NCI-H82 (cell line): Measurements from ENCODE around the gene ASZ1.
"Not testable (repeated sequence)": the region's sequence is repeated elsewhere in the genome, so short reads cannot be mapped to it uniquely, and the experiment has no call there.

Experiments used
- DNase-seq: peaks from one replicate; lab custom pipeline; 2025; lab: John Stamatoyannopoulos, UW

The ASZ1 gene

GRCh38 chr7:117427258-117427701 lies at the start of gene ASZ1:
ASZ1 (minus strand) TSS chr7:117427493; CDS start chr7:117427460, 33 bp downstream.
- DNase-seq, result no peak

- no peak for DNase-seq
These were observed 49.4 kb upstream of the ASZ1 start for GRCh38 chr7:117476557-117477215.

GRCh38 chr7:117472335-117472734 lies 45.0 kb upstream of the ASZ1 start:
- no peak for DNase-seq

- DNase-seq, result no peak
These were observed 43.5 kb upstream of the ASZ1 start for GRCh38 chr7:117470777-117471176.

GRCh38 chr7:117468174-117468573 lies 40.9 kb upstream of the ASZ1 start:
- no peak for DNase-seq

GRCh38 chr7:117460815-117461214 lies 33.5 kb upstream of the ASZ1 start:
- DNase-seq, result not testable (repeated sequence)

- DNase-seq, result no peak
These were observed 32.4 kb upstream of the ASZ1 start for GRCh38 chr7:117459735-117460134.

GRCh38 chr7:117458977-117459583 lies 31.8 kb upstream of the ASZ1 start:
- peak; percentile 20 for DNase-seq

GRCh38 chr7:117448655-117449054 lies 21.4 kb upstream of the ASZ1 start:
- no peak for DNase-seq

- no peak for DNase-seq
These were observed 19.0 kb upstream of the ASZ1 start for GRCh38 chr7:117446220-117446815.

- no peak for DNase-seq
These were observed 17.9 kb upstream of the ASZ1 start for GRCh38 chr7:117445206-117445605.

- no peak for DNase-seq
These were observed 17.4 kb upstream of the ASZ1 start for GRCh38 chr7:117444646-117445045.

- no peak for DNase-seq
These were observed 8.3 kb upstream of the ASZ1 start for GRCh38 chr7:117435475-117436043.

- peak; percentile 4 for DNase-seq
These were observed 3.0 kb downstream of the ASZ1 start for GRCh38 chr7:117424090-117424829.

GRCh38 chr7:117414591-117414990 lies 12.7 kb downstream of the ASZ1 start:
- not testable (repeated sequence) for DNase-seq

GRCh38 chr7:117412946-117413559 lies 14.2 kb downstream of the ASZ1 start:
- no peak for DNase-seq

- DNase-seq, result no peak
These were observed 14.9 kb downstream of the ASZ1 start for GRCh38 chr7:117412390-117412789.

- no peak for DNase-seq
These were observed 15.8 kb downstream of the ASZ1 start for GRCh38 chr7:117411539-117411938.

GRCh38 chr7:117408831-117409230 lies 18.5 kb downstream of the ASZ1 start:
- DNase-seq, result no peak

- DNase-seq, result no peak
These were observed 21.8 kb downstream of the ASZ1 start for GRCh38 chr7:117405519-117405918.

- no peak for DNase-seq
These were observed 23.6 kb downstream of the ASZ1 start for GRCh38 chr7:117403737-117404136.

GRCh38 chr7:117402109-117402508 lies 25.2 kb downstream of the ASZ1 start:
- no peak for DNase-seq
